AG10803 (cell line): Measurements from ENCODE around the gene SUPT3H.

Experiments
- DNase-seq: peaks from one replicate; pipeline ENCODE4 v3.0.0; 2010; ENCODE audit warnings: low read depth
- H3K4me3 ChIP-seq: 2 replicates; pipeline ENCODE4 v1.5.1; 2011; ENCODE audit warnings: mild to moderate bottlenecking, low read length, control low read depth
- TF ChIP-seq, protein P1 (sequence below): conservative IDR thresholded peaks from 2 replicates; pipeline ENCODE4 v1.5.1; 2011; ENCODE audit warnings: mild to moderate bottlenecking, low read length, control low read depth, inconsistent platforms

SUPT3H gene

DNA sequence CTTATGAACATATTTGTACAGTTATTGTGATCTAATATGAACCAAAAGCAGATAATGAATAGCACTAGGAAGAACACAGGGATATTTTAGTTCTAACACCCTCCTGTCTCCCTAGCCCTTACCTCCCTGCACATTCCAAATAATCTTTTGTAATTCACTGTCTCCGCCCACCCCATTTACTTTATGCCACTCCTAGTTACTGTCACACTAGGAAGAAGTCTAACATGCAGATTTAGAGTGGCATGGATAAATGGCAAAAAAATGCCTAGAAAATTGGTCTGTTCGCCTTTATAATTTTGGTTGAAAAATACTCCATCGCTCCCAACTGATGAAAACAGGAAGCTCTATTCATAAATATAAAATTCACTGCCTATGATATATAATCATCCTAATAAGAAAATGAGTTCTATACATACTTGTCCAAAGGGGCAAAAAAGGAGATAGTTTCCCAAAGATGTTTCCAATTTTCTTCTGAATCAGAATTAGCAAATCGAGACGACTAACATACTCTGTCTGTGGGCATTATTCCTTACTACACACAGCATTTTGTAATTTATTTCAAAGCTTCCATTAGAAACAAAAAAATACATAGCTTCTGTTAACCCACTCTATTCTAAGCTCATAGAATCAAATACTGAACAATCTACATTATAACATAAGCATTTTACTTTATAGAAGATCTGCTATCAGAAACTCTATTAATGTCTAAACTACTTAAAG, 50.9 kb downstream of the SUPT3H start:
- no peak for DNase-seq
- TF ChIP-seq, protein P1, sequence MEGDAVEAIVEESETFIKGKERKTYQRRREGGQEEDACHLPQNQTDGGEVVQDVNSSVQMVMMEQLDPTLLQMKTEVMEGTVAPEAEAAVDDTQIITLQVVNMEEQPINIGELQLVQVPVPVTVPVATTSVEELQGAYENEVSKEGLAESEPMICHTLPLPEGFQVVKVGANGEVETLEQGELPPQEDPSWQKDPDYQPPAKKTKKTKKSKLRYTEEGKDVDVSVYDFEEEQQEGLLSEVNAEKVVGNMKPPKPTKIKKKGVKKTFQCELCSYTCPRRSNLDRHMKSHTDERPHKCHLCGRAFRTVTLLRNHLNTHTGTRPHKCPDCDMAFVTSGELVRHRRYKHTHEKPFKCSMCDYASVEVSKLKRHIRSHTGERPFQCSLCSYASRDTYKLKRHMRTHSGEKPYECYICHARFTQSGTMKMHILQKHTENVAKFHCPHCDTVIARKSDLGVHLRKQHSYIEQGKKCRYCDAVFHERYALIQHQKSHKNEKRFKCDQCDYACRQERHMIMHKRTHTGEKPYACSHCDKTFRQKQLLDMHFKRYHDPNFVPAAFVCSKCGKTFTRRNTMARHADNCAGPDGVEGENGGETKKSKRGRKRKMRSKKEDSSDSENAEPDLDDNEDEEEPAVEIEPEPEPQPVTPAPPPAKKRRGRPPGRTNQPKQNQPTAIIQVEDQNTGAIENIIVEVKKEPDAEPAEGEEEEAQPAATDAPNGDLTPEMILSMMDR, result no peak
- H3K4me3 ChIP-seq, result no peak overlapping the region

DNA sequence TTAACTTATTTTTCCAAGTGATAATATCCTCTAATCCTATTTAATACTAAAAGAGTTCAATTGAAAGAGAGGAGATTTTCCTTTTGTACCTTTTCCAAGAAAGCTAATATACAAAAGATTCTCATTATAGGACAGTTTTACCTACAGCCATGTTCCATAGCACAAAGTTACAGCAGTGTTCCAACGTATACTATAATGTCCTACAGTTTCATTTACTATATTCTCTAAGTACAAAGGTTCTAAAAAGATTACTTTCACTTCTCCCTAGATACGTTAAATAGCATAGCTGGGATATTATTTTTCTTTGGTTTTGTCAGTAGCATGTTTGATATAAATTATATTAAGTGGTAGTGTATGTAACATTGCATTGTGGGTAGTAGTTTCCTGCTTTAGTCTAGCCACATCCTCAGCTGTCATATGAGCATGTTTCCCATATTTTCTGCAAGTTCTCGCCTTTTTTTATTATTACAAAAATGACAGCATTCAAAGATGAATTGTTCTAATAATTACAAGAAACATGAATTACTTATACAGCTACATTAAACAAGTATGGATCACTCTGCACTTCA, 54.0 kb downstream of the SUPT3H start:
- DNase-seq, result no peak
- H3K4me3 ChIP-seq, result no peak overlapping the region
- TF ChIP-seq, protein P1, result no peak

DNA sequence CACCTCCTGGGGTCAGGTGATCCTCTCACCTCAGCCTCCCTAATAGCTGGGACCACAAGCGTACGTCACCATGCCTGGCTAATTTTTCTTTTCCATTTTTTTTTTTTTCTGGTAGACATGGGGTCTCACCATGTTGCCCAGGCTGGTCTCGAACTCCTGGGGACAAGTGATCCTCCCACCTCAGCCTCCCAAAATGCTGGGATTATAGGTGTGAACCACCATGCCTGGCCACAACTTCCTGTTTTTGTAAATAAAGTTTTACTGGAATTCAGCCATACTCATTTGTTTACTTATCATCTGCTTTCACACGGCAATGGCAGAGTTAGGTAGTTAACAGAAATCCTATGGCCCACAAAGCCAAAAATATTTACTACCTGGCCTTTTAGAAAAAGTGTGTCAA, 57.4 kb downstream of the SUPT3H start:
- no peak overlapping the region for H3K4me3 ChIP-seq
- TF ChIP-seq, protein P1, result no peak
- no peak for DNase-seq

DNA sequence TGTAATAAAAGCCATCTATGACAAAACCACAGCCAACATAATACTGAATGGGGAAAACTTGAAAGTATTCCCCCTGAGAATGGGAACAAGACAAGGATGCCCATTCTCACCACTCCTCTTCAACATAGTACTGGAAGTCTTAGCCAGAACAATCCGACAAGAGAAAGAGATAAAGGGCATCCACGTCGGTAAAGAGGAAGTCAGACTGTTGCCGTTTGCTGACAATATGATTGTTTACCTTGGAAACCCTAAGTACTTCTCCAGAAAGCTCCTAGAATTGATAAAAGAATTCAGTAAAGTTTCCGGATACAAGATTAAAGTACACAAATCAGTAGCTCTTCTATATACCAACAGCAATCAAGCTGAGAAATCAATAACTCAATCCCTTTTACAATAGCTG, 63.6 kb downstream of the SUPT3H start:
- no peak overlapping the region for H3K4me3 ChIP-seq
- TF ChIP-seq, protein P1, result no peak
- no peak for DNase-seq

DNA sequence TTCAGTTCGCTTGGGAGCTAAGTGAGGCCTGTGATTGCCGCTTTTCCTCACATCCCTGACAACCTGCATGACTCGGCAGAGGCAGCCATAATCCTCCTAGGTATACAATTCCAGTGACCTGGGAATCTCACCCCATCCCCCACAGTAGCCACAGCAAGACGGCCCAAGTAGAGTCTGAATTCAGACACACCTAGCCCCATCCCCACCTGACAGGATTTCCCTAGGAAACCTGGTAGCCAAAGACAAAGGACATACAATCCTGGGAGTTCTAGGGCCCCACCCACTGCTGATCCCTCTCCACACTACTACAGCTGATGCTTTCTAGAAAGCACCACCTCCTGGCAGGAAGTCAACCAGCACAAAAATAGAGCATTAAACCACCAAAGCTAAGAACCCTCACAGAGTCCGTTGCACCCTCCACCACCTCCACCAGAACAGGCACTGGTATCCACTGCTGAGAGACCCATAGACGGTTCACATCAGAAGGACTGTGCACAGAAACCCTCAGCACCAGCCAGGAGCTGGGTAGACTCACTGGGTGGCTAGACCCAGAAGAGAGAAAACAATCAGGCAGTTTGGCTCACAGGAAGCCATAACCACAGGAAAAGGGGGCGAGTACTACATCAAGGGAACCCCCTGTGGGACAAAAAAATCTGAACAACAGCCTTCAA, 67.5 kb downstream of the SUPT3H start:
- DNase-seq, result no peak
- TF ChIP-seq, protein P1, result no peak
- H3K4me3 ChIP-seq, result no peak overlapping the region

DNA sequence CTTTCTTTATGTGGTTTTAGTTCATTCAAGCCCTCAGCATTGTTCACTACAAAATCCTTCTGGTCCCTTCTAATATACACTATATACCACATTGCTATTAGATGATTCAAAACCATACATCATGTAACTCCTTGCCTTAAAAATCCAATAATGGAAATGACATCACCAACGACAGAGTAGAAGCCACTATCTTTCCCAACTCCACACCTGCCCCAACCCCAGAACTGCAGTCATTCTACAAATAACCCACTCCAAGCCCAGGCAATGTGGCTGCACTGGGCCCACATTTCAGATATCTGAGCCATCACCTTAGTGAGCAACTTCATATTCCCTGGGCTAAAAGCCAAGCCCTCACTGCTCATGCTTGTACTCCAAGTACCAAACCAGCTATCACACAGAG, 72.2 kb downstream of the SUPT3H start:
- TF ChIP-seq, protein P1, result no peak
- no peak overlapping the region for H3K4me3 ChIP-seq
- DNase-seq, result no peak

DNA sequence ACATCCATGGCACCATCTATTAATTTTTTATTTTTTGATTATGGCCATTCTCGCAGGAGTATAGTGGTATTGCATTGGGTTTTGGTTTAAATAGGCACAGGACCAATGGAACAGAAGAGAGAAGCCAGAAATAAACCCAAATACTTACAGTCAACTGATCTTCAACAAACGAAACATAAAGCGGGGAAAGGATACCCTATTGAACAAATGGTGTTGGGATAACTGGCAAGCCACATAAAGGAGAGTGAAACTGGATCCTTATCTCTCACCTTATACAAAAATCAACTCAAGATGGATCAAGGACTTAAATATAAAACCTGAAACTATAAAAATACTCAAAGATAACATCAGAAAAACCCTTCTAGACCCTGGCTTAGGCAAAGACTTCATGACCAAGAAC, 74.9 kb downstream of the SUPT3H start:
- TF ChIP-seq, protein P1, result no peak
- H3K4me3 ChIP-seq, result no peak overlapping the region
- no peak for DNase-seq
